ENCODE data around the gene PCOLCE2.
A peak's percentile ranks its signal among the peaks of the same experiment; 100 is the strongest.

PCOLCE2 gene

GRCh38 chr3:142837526-142837925 is 51.4 kb downstream of the PCOLCE2 start:
- no peak for DNase-seq (ENCODE audit: low read depth)
- H3K4me3 ChIP-seq (ENCODE audit: low read depth, low read length) = no peak overlapping the region

- H3K4me3 ChIP-seq (ENCODE audit: low read depth, low read length) = no peak overlapping the region
- peak; percentile 36 for DNase-seq (ENCODE audit: low read depth)
These were observed 60.1 kb downstream of the PCOLCE2 start for GRCh38 chr3:142828703-142829305.

GRCh38 chr3:142819179-142819578 is 69.7 kb downstream of the PCOLCE2 start:
- no peak overlapping the region for H3K4me3 ChIP-seq (ENCODE audit: low read depth, low read length)
- DNase-seq (ENCODE audit: low read depth) = no peak

GRCh38 chr3:142818651-142819050 is 70.2 kb downstream of the PCOLCE2 start:
- no peak for DNase-seq (ENCODE audit: low read depth)
- no peak overlapping the region for H3K4me3 ChIP-seq (ENCODE audit: low read depth, low read length)

- DNase-seq (ENCODE audit: low read depth) = no peak
- no peak overlapping the region for H3K4me3 ChIP-seq (ENCODE audit: low read depth, low read length)
These were observed 71.0 kb downstream of the PCOLCE2 start for GRCh38 chr3:142817897-142818296.

- DNase-seq (ENCODE audit: low read depth) = no peak
- no peak overlapping the region for H3K4me3 ChIP-seq (ENCODE audit: low read depth, low read length)
These were observed 71.5 kb downstream of the PCOLCE2 start for GRCh38 chr3:142817356-142817755.

- no peak for DNase-seq (ENCODE audit: low read depth)
- H3K4me3 ChIP-seq (ENCODE audit: low read depth, low read length) = no peak overlapping the region
These were observed 73.1 kb downstream of the PCOLCE2 start for GRCh38 chr3:142815803-142816202.

- DNase-seq (ENCODE audit: low read depth) = no peak
- no peak overlapping the region for H3K4me3 ChIP-seq (ENCODE audit: low read depth, low read length)
These were observed 79.6 kb downstream of the PCOLCE2 start for GRCh38 chr3:142809259-142809658.

GRCh38 chr3:142808103-142808917 is 80.6 kb downstream of the PCOLCE2 start:
- no peak overlapping the region for H3K4me3 ChIP-seq (ENCODE audit: low read depth, low read length)
- no peak for DNase-seq (ENCODE audit: low read depth)

GRCh38 chr3:142802891-142803290 is 86.0 kb downstream of the PCOLCE2 start:
- DNase-seq (ENCODE audit: low read depth) = no peak

GRCh38 chr3:142801746-142802145 is 87.1 kb downstream of the PCOLCE2 start:
- DNase-seq (ENCODE audit: low read depth) = no peak
- H3K4me3 ChIP-seq (ENCODE audit: low read depth, low read length) = no peak overlapping the region

More at GRCh38 chr3:142802891-142803290, 86.0 kb downstream of the PCOLCE2 start:
- no peak overlapping the region for H3K4me3 ChIP-seq (ENCODE audit: low read depth, low read length)

- no peak for DNase-seq (ENCODE audit: low read depth)
- H3K4me3 ChIP-seq (ENCODE audit: low read depth, low read length) = no peak overlapping the region
These were observed 92.1 kb downstream of the PCOLCE2 start for GRCh38 chr3:142796823-142797222.

- DNase-seq (ENCODE audit: low read depth) = no peak
These were observed 93.6 kb downstream of the PCOLCE2 start for GRCh38 chr3:142795332-142795731.

GRCh38 chr3:142794508-142794907 is 94.4 kb downstream of the PCOLCE2 start:
- DNase-seq (ENCODE audit: low read depth) = no peak
- no peak overlapping the region for H3K4me3 ChIP-seq (ENCODE audit: low read depth, low read length)

More at GRCh38 chr3:142795332-142795731, 93.6 kb downstream of the PCOLCE2 start:
- H3K4me3 ChIP-seq (ENCODE audit: low read depth, low read length) = no peak overlapping the region

- no peak overlapping the region for H3K4me3 ChIP-seq (ENCODE audit: low read depth, low read length)
- no peak for DNase-seq (ENCODE audit: low read depth)
These were observed 101.2 kb downstream of the PCOLCE2 start for GRCh38 chr3:142787719-142788118.

GRCh38 chr3:142785996-142786395 is 102.9 kb downstream of the PCOLCE2 start:
- no peak for DNase-seq (ENCODE audit: low read depth)
- no peak overlapping the region for H3K4me3 ChIP-seq (ENCODE audit: low read depth, low read length)

- DNase-seq (ENCODE audit: low read depth) = no peak
- no peak overlapping the region for H3K4me3 ChIP-seq (ENCODE audit: low read depth, low read length)
These were observed 104.7 kb downstream of the PCOLCE2 start for GRCh38 chr3:142784228-142784627.

GRCh38 chr3:142782616-142783015 is 106.3 kb downstream of the PCOLCE2 start:
- DNase-seq (ENCODE audit: low read depth) = no peak
- no peak overlapping the region for H3K4me3 ChIP-seq (ENCODE audit: low read depth, low read length)

GRCh38 chr3:142779591-142779990 is 109.3 kb downstream of the PCOLCE2 start:
- H3K4me3 ChIP-seq (ENCODE audit: low read depth, low read length) = no peak overlapping the region
- DNase-seq (ENCODE audit: low read depth) = no peak

GRCh38 chr3:142778541-142778940 is 110.3 kb downstream of the PCOLCE2 start:
- H3K4me3 ChIP-seq (ENCODE audit: low read depth, low read length) = no peak overlapping the region

GRCh38 chr3:142777927-142778326 is 111.0 kb downstream of the PCOLCE2 start:
- no peak for DNase-seq (ENCODE audit: low read depth)
- H3K4me3 ChIP-seq (ENCODE audit: low read depth, low read length) = no peak overlapping the region

More at GRCh38 chr3:142778541-142778940, 110.3 kb downstream of the PCOLCE2 start:
- no peak for DNase-seq (ENCODE audit: low read depth)
